HEK293 (cell line): ENCODE results near the gene CXCL17.
A peak's percentile ranks its signal among the peaks of the same experiment; 100 is the strongest.

Source experiments
- FEZF1 ChIP-seq: fragments of 450-650 bp; formaldehyde crosslinking; IDR thresholded peaks from 2 replicates; pipeline ENCODE4 v1.5.1; 2016; ENCODE audit warnings: missing biosample characterization, missing genetic modification characterization
- HOXC10 ChIP-seq: sonication (generic); formaldehyde crosslinking; IDR thresholded peaks from 2 replicates; pipeline ENCODE4 v1.8.1; 2023; ENCODE audit warnings: mild to moderate bottlenecking, missing genetic modification reagents
- KLF8 ChIP-seq: fragments of 450-650 bp; formaldehyde crosslinking; IDR thresholded peaks from 2 replicates; pipeline ENCODE4 v1.5.1; 2016; ENCODE audit warnings: missing biosample characterization, missing genetic modification characterization
- MZF1 ChIP-seq: fragments of 450-650 bp; formaldehyde crosslinking; IDR thresholded peaks from 2 replicates; pipeline ENCODE4 v1.5.1; 2017; ENCODE audit warnings: missing biosample characterization, missing genetic modification characterization, borderline replicate concordance
- SETDB1 ChIP-seq: IDR thresholded peaks from one replicate; pipeline ENCODE4 v1.6.1; 2017; ENCODE audit warnings: mild to moderate bottlenecking, low read length, moderate library complexity, mixed read lengths; ENCODE audit not compliant: insufficient read length
- SP7 ChIP-seq: fragments of 450-650 bp; formaldehyde crosslinking; IDR thresholded peaks from 2 replicates; pipeline ENCODE4 v1.5.1; 2016; ENCODE audit warnings: missing biosample characterization, missing genetic modification characterization
- TRIM28 ChIP-seq: IDR thresholded peaks from 2 replicates; pipeline ENCODE4 v1.6.1; 2011; ENCODE audit warnings: low read length, control low read depth, borderline replicate concordance
- WT1 ChIP-seq: fragments of 450-650 bp; formaldehyde crosslinking; IDR thresholded peaks from 2 replicates; pipeline ENCODE4 v1.5.1; 2016; ENCODE audit warnings: missing biosample characterization, missing genetic modification characterization
- YY1 ChIP-seq: fragments of 450-650 bp; formaldehyde crosslinking; IDR thresholded peaks from 2 replicates; pipeline ENCODE4 v1.5.1; 2018; ENCODE audit warnings: missing biosample characterization, missing genetic modification characterization
- ZFP37 ChIP-seq: fragments of 450-650 bp; formaldehyde crosslinking; IDR thresholded peaks from 2 replicates; pipeline ENCODE4 v1.5.1; 2016; ENCODE audit warnings: missing biosample characterization, missing genetic modification characterization
- ZNF112 ChIP-seq: fragments of 450-650 bp; formaldehyde crosslinking; IDR thresholded peaks from 2 replicates; pipeline ENCODE4 v1.5.0; 2017; ENCODE audit warnings: missing biosample characterization, missing genetic modification characterization
- ZNF133 ChIP-seq: fragments of 450-650 bp; formaldehyde crosslinking; IDR thresholded peaks from 2 replicates; pipeline ENCODE4 v1.5.1; 2016; ENCODE audit warnings: missing biosample characterization, missing genetic modification characterization
- ZNF292 ChIP-seq: fragments of 450-650 bp; formaldehyde crosslinking; IDR thresholded peaks from 2 replicates; pipeline ENCODE4 v1.5.1; 2016; ENCODE audit warnings: low read depth, missing biosample characterization, missing genetic modification characterization, borderline replicate concordance
- ZNF391 ChIP-seq: fragments of 450-650 bp; formaldehyde crosslinking; IDR thresholded peaks from 2 replicates; pipeline ENCODE4 v1.5.1; 2016; ENCODE audit warnings: low read depth, missing biosample characterization, missing genetic modification characterization, borderline replicate concordance
- ZNF394 ChIP-seq: fragments of 450-650 bp; formaldehyde crosslinking; IDR thresholded peaks from 2 replicates; pipeline ENCODE4 v1.5.1; 2016; ENCODE audit warnings: missing biosample characterization, missing genetic modification characterization, mild to moderate bottlenecking, moderate library complexity, borderline replicate concordance
- ZNF473 ChIP-seq: fragments of 450-650 bp; formaldehyde crosslinking; IDR thresholded peaks from 2 replicates; pipeline ENCODE4 v1.5.1; 2017; ENCODE audit warnings: missing biosample characterization, missing genetic modification characterization
- ZNF501 ChIP-seq: fragments of 450-650 bp; formaldehyde crosslinking; IDR thresholded peaks from 2 replicates; pipeline ENCODE4 v1.5.1; 2016; ENCODE audit warnings: missing biosample characterization, missing genetic modification characterization
- ZNF555 ChIP-seq: fragments of 450-650 bp; formaldehyde crosslinking; conservative IDR thresholded peaks from 2 replicates; pipeline ENCODE4 v1.5.1; 2017; ENCODE audit warnings: missing biosample characterization, mild to moderate bottlenecking, missing genetic modification characterization, inconsistent platforms
- ZNF585B ChIP-seq: fragments of 450-650 bp; formaldehyde crosslinking; IDR thresholded peaks from 2 replicates; pipeline ENCODE4 v1.5.1; 2016; ENCODE audit warnings: missing biosample characterization, missing genetic modification characterization
- ZNF596 ChIP-seq: fragments of 450-650 bp; IDR thresholded peaks from 2 replicates; pipeline ENCODE4 v1.5.0; 2018; ENCODE audit warnings: missing biosample characterization, mild to moderate bottlenecking, missing genetic modification characterization, moderate library complexity
- ZNF621 ChIP-seq: fragments of 450-650 bp; formaldehyde crosslinking; IDR thresholded peaks from 2 replicates; pipeline ENCODE4 v1.5.1; 2017; ENCODE audit warnings: missing biosample characterization, missing genetic modification characterization
- ZNF629 ChIP-seq: fragments of 450-650 bp; formaldehyde crosslinking; IDR thresholded peaks from 2 replicates; pipeline ENCODE4 v1.5.1; 2017; ENCODE audit warnings: missing biosample characterization, missing genetic modification characterization
- ZNF660 ChIP-seq: fragments of 450-650 bp; IDR thresholded peaks from 2 replicates; pipeline ENCODE4 v1.5.1; 2018; ENCODE audit warnings: missing biosample characterization, mild to moderate bottlenecking, missing genetic modification characterization
- ZNF677 ChIP-seq: fragments of 450-650 bp; IDR thresholded peaks from 2 replicates; pipeline ENCODE4 v1.5.0; 2018; ENCODE audit warnings: missing biosample characterization, mild to moderate bottlenecking, missing genetic modification characterization, moderate library complexity
- ZNF707 ChIP-seq: fragments of 450-650 bp; formaldehyde crosslinking; IDR thresholded peaks from 2 replicates; pipeline ENCODE4 v1.5.1; 2016; ENCODE audit warnings: missing biosample characterization, missing genetic modification characterization
- ZNF747 ChIP-seq: fragments of 450-650 bp; formaldehyde crosslinking; IDR thresholded peaks from 2 replicates; pipeline ENCODE4 v1.5.1; 2016; ENCODE audit warnings: missing biosample characterization, missing genetic modification characterization
- ZSCAN16 ChIP-seq: fragments of 450-650 bp; formaldehyde crosslinking; IDR thresholded peaks from 2 replicates; pipeline ENCODE4 v1.5.1; 2016; ENCODE audit warnings: missing biosample characterization, missing genetic modification characterization
- ZXDB ChIP-seq: fragments of 450-650 bp; formaldehyde crosslinking; IDR thresholded peaks from 2 replicates; pipeline ENCODE4 v1.5.1; 2016; ENCODE audit warnings: missing biosample characterization, missing genetic modification characterization
- TF ChIP-seq, protein P1 (sequence below): fragments of 450-650 bp; formaldehyde crosslinking; IDR thresholded peaks from 2 replicates; pipeline ENCODE4 v1.5.1; 2017; ENCODE audit warnings: missing biosample characterization, missing genetic modification characterization
- TF ChIP-seq, protein P2 (sequence below): fragments of 450-650 bp; formaldehyde crosslinking; IDR thresholded peaks from 2 replicates; pipeline ENCODE4; 2016; ENCODE audit warnings: missing biosample characterization, missing genetic modification characterization
- TF ChIP-seq, protein P3 (sequence below): fragments of 450-650 bp; formaldehyde crosslinking; IDR thresholded peaks from 2 replicates; pipeline ENCODE4 v1.5.1; 2016; ENCODE audit warnings: missing biosample characterization, missing genetic modification characterization
- TF ChIP-seq, protein P4 (sequence below): fragments of 450-650 bp; formaldehyde crosslinking; IDR thresholded peaks from 2 replicates; pipeline ENCODE4 v1.5.1; 2017; ENCODE audit warnings: missing biosample characterization, missing genetic modification characterization
- TF ChIP-seq, protein P5 (sequence below): fragments of 450-650 bp; formaldehyde crosslinking; IDR thresholded peaks from 2 replicates; pipeline ENCODE4 v1.5.1; 2016; ENCODE audit warnings: missing biosample characterization, missing genetic modification characterization
- TF ChIP-seq, protein P6 (sequence below): fragments of 450-650 bp; formaldehyde crosslinking; IDR thresholded peaks from 2 replicates; pipeline ENCODE4 v1.5.1; 2016; ENCODE audit warnings: missing biosample characterization, missing genetic modification characterization

Gene CXCL17

DNA sequence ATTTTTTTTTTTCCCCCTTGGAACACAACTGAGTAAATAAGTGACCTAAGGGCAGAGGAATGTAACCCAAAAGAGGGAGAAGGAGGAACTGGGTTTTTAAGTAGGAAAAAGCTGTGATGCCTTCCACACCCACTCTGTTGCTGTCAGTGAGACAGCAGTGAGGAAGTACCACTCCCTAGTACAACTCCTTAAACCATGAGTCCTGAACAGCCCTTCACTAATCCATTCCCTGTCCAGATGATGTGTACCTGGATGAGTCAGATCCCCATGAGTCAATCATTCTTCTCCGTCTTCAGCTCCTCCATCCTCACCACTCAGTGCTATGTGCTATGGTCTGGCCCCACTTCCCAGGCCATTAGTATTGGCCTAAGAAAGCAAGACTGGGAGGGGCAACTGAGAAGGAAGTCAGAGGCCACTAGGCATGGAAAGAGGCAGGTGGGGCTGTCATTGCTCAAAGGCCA, 12.9 kb upstream of the CXCL17 start (continued):
- TF ChIP-seq ZNF501 (tag by site-specific recombination) (no peak), ZNF621 (tag by site-specific recombination) (no peak), ZXDB (tag by site-specific recombination) (no peak), ZNF394 (tag by site-specific recombination) (peak; percentile 37; the same call in 1 of the 2 replicates), KLF8 (tag by site-specific recombination) (0 out of 2 replicates have a peak, but pooled peaks have one; percentile 53), ZNF660 (no peak), ZNF112 (no peak), ZNF391 (tag by site-specific recombination) (no peak), SP7 (tag by site-specific recombination) (peak; percentile 56; the same call in 1 of the 2 replicates), SETDB1 (no peak), ZNF629 (tag by site-specific recombination) (0 out of 2 replicates have a peak, but pooled peaks have one; percentile 26), ZNF585B (tag by site-specific recombination) (no peak), ZNF747 (tag by site-specific recombination) (no peak), ZNF473 (no peak), ZNF292 (tag by site-specific recombination) (no peak), ZSCAN16 (tag by site-specific recombination) (no peak), YY1 (tag by site-specific recombination) (no peak), ZNF707 (tag by site-specific recombination) (no peak), ZNF677 (tag by site-specific recombination) (no peak), MZF1 (tag by site-specific recombination) (no peak), HOXC10 (no peak), ZNF596 (tag by site-specific recombination) (no peak), WT1 (tag by site-specific recombination) (no peak; the same call in 1 of the 2 replicates), TRIM28 (no peak), ZNF133 (tag by site-specific recombination) (no peak), ZNF555 (tag by site-specific recombination) (no peak), ZFP37 (tag by site-specific recombination) (0 out of 2 replicates have a peak, but pooled peaks have one; percentile 29), FEZF1 (tag by site-specific recombination) (no peak)
- TF ChIP-seq, protein P1, sequence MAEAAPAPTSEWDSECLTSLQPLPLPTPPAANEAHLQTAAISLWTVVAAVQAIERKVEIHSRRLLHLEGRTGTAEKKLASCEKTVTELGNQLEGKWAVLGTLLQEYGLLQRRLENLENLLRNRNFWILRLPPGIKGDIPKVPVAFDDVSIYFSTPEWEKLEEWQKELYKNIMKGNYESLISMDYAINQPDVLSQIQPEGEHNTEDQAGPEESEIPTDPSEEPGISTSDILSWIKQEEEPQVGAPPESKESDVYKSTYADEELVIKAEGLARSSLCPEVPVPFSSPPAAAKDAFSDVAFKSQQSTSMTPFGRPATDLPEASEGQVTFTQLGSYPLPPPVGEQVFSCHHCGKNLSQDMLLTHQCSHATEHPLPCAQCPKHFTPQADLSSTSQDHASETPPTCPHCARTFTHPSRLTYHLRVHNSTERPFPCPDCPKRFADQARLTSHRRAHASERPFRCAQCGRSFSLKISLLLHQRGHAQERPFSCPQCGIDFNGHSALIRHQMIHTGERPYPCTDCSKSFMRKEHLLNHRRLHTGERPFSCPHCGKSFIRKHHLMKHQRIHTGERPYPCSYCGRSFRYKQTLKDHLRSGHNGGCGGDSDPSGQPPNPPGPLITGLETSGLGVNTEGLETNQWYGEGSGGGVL, result no peak; the same call in 1 of the 2 replicates
- TF ChIP-seq, protein P2, sequence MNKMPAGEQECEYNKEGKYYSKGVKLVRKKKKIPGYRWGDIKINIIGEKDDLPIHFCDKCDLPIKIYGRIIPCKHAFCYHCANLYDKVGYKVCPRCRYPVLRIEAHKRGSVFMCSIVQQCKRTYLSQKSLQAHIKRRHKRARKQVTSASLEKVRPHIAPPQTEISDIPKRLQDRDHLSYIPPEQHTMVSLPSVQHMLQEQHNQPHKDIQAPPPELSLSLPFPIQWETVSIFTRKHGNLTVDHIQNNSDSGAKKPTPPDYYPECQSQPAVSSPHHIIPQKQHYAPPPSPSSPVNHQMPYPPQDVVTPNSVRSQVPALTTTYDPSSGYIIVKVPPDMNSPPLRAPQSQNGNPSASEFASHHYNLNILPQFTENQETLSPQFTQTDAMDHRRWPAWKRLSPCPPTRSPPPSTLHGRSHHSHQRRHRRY (tag by site-specific recombination), result no peak
- TF ChIP-seq, protein P3, sequence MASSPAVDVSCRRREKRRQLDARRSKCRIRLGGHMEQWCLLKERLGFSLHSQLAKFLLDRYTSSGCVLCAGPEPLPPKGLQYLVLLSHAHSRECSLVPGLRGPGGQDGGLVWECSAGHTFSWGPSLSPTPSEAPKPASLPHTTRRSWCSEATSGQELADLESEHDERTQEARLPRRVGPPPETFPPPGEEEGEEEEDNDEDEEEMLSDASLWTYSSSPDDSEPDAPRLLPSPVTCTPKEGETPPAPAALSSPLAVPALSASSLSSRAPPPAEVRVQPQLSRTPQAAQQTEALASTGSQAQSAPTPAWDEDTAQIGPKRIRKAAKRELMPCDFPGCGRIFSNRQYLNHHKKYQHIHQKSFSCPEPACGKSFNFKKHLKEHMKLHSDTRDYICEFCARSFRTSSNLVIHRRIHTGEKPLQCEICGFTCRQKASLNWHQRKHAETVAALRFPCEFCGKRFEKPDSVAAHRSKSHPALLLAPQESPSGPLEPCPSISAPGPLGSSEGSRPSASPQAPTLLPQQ, result peak; percentile 59; the same call in 1 of the 2 replicates
- TF ChIP-seq, protein P4, sequence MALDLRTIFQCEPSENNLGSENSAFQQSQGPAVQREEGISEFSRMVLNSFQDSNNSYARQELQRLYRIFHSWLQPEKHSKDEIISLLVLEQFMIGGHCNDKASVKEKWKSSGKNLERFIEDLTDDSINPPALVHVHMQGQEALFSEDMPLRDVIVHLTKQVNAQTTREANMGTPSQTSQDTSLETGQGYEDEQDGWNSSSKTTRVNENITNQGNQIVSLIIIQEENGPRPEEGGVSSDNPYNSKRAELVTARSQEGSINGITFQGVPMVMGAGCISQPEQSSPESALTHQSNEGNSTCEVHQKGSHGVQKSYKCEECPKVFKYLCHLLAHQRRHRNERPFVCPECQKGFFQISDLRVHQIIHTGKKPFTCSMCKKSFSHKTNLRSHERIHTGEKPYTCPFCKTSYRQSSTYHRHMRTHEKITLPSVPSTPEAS (tag by site-specific recombination), result no peak
- TF ChIP-seq, protein P5, sequence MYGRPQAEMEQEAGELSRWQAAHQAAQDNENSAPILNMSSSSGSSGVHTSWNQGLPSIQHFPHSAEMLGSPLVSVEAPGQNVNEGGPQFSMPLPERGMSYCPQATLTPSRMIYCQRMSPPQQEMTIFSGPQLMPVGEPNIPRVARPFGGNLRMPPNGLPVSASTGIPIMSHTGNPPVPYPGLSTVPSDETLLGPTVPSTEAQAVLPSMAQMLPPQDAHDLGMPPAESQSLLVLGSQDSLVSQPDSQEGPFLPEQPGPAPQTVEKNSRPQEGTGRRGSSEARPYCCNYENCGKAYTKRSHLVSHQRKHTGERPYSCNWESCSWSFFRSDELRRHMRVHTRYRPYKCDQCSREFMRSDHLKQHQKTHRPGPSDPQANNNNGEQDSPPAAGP (tag by site-specific recombination), result peak; percentile 91
- TF ChIP-seq, protein P6, sequence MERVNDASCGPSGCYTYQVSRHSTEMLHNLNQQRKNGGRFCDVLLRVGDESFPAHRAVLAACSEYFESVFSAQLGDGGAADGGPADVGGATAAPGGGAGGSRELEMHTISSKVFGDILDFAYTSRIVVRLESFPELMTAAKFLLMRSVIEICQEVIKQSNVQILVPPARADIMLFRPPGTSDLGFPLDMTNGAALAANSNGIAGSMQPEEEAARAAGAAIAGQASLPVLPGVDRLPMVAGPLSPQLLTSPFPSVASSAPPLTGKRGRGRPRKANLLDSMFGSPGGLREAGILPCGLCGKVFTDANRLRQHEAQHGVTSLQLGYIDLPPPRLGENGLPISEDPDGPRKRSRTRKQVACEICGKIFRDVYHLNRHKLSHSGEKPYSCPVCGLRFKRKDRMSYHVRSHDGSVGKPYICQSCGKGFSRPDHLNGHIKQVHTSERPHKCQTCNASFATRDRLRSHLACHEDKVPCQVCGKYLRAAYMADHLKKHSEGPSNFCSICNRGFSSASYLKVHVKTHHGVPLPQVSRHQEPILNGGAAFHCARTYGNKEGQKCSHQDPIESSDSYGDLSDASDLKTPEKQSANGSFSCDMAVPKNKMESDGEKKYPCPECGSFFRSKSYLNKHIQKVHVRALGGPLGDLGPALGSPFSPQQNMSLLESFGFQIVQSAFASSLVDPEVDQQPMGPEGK (tag by site-specific recombination), result no peak
